GM12874 (cell line): ENCODE data around the gene ACOT9.

Source experiments
- TF ChIP-seq, protein P1 (sequence below): IDR thresholded peaks from 2 replicates; pipeline ENCODE4 v1.5.1; 2011; ENCODE audit warnings: low read depth, mild to moderate bottlenecking, control low read depth, low read length, moderate library complexity; ENCODE audit not compliant: insufficient read depth

ACOT9 gene, protein sequence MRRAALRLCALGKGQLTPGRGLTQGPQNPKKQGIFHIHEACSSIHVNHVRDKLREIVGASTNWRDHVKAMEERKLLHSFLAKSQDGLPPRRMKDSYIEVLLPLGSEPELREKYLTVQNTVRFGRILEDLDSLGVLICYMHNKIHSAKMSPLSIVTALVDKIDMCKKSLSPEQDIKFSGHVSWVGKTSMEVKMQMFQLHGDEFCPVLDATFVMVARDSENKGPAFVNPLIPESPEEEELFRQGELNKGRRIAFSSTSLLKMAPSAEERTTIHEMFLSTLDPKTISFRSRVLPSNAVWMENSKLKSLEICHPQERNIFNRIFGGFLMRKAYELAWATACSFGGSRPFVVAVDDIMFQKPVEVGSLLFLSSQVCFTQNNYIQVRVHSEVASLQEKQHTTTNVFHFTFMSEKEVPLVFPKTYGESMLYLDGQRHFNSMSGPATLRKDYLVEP

DNA sequence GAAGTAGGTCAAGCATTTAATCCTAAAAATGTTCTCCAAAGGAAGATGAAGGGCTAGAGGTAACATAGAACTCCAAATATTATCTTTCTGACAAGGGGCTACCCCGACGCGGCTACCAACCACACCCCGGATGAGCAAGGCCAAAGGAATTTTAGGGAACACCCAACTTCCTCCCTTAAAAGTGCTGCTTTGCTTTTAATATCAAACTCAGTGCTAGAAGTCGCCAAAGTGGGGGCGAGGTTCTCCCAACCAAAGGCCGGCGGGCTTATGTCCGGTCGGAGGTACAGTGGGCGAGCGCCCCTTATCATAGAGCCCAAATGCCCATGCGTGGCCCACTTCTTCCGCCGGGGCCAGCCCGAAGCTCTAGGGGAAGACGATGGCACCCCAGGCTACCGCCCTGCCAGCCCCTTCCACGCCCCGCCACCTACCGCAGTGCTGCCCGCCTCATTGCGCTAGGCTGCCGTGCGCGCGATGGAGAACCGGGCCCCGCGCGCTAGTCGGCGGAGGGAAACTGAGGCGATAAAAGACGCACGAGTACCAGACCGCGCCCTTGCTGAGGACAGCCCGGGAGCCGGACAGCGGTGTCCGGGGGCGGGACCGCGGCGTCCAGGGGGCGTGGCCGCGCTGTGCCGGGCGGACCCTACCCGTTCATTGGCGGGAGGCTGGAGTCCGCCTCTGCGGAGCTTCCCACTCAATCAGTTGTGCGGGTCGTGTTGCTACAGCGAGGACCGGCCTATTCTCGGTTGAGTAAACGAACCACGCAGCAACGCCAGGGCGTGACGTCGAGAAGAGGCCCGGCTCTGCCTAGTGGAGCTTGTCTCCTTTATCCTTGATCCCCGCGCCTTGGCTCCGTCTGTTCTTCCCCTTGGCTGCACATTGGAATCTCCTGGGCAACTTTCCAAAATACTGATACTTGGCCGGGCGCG is at the start of gene ACOT9:
Gene ACOT9 (minus strand): TSS at position 580 of the 926 bp plus-strand sequence. CDS start 132 bp downstream, at position 448.
- TF ChIP-seq, protein P1, sequence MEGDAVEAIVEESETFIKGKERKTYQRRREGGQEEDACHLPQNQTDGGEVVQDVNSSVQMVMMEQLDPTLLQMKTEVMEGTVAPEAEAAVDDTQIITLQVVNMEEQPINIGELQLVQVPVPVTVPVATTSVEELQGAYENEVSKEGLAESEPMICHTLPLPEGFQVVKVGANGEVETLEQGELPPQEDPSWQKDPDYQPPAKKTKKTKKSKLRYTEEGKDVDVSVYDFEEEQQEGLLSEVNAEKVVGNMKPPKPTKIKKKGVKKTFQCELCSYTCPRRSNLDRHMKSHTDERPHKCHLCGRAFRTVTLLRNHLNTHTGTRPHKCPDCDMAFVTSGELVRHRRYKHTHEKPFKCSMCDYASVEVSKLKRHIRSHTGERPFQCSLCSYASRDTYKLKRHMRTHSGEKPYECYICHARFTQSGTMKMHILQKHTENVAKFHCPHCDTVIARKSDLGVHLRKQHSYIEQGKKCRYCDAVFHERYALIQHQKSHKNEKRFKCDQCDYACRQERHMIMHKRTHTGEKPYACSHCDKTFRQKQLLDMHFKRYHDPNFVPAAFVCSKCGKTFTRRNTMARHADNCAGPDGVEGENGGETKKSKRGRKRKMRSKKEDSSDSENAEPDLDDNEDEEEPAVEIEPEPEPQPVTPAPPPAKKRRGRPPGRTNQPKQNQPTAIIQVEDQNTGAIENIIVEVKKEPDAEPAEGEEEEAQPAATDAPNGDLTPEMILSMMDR: no peak

DNA sequence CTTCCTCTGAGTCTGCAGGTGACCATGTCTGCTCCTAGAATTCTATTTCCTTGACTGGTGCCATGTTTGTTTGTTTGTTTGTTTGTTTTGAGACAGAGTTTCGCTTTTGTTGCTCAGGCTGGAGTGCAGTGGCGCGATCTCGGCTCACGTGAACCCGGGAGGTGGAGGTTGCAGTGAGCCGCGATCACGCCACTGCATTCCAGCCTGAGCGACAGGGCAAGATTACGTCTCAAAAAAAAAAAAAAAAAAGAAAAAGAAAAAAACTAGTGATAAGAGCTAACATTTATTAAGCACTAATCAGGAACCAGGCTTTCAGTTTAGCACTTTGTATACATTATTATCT is 47.0 kb upstream of the ACOT9 start:
- TF ChIP-seq, protein P1: no peak

DNA sequence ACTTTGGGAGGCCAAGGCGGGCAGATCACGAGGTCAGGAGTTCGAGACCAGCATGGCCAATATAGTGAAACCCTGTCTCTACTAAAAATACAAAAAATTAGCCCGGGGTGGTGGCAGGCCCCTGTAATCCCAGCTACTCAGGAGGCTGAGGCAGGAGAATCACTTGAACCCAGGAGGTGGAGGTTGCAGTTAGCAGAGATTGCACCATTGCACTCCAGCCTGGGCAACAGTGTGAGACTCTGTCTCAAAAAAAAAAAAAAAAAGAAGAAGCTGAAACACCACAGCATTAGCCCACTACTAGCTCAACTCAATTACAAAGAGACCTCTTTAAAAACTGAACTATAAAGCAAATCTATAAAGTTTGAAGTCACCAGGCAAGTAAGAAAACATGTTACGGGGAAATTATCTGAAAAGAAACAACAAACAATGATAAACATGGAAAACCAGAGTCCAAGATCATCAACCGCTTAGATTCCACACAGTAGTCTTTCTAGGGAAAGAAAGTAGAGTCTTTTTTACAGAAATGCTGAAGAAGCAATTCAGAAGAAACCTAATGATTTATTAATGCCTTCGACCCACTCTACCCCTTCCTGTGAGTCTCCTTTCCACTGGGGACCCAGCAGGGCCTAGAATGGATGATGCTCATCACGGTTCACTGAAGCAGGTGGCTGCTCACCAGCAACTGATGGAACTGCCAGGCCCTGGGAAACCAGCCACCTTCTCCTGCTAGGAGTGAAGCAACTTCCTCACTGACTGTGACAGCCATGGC is 46.5 kb upstream of the ACOT9 start:
- TF ChIP-seq, protein P1: no peak

DNA sequence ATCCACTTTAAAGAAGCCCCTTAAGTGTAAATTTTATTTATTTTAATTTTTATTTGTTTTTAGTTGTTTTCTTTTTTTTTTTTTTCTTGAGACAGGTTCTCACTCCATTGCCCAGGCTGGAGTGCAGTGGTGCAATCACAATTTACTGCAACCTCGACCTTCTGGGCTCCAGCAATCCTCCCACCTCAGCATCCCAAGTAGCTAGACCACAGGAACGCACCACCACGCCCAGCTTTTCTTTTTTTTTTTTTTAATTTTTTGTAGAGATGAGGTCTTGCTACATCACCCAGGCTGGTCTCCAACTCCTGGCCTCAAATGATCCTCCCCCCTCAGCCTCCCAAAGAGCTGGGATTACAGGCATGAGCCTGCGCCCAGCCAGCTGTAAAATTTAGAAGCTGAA is 45.9 kb upstream of the ACOT9 start:
- TF ChIP-seq, protein P1: no peak

DNA sequence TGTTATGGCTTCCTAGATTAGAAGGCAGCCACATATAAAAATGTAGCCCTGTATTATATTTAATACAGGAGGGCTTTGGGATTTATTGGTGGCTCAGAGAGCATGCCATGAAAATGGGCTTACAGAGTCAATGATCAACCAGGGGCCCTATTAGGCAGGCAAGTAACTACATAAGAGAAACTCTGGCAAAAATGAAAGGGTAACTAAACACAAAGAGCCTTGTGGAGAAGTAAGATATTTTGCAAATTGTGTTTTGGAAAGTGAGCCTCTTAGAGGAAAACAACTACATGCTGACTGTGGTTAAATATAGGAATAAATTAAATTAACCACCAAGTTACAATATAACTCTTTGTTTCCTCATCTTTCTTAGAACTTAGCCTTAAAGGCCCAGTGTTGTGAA is 45.4 kb upstream of the ACOT9 start:
- TF ChIP-seq, protein P1: no peak

DNA sequence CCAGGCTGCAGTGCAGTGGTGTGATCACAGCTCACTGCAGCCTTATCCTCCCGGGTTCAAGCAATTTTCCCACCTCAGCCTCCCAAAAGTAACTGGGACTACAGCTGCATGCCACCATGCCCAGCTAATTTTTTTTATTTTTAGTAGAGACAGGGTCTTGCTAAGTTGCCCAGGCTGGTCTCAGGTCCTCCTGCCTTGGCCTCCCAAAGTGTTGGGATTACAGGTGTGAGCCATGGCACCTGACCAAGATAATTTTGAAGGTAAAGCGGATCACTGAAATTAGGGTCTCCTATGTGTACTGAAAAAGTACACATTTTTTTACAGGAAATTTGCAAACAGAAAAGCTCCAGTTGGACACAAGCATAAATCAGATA is 44.7 kb upstream of the ACOT9 start:
- TF ChIP-seq, protein P1: no peak
